ENCODE results near the gene LIPJ. TPM values are rescaled to one million over a fixed set of nuclear protein-coding genes. Genes with fewer than 3 reads are reported as not detected.

LIPJ gene
- not detected for polyA plus RNA-seq

GRCh38 chr10:88586462-88586861 is at the start of gene LIPJ:
TSS of gene LIPJ (plus strand) at chr10:88586762. CDS start at chr10:88590688, 3,926 bp downstream.
- H3K27me3 ChIP-seq (ENCODE audit: control insufficient read depth in 1 of 2, insufficient read depth in 2 of 2, low read length in 2 of 2), result no peaks in the 10 kb centered on the region
- peaks cover 0 to 3% of the 10 kb centered on the region in 2 donors for H3K4me1 ChIP-seq (ENCODE audit: control insufficient read depth in 2 of 2, insufficient read depth in 2 of 2, low read length in 1 of 2)
- no peaks in the 10 kb centered on the region for H3K9me3 ChIP-seq (ENCODE audit: control insufficient read depth in 2 of 2, insufficient read depth in 1 of 2, low read depth in 1 of 2, low read length in 1 of 2)
- H3K27ac ChIP-seq (ENCODE audit: low read depth in 2 of 2, low read length in 1 of 2), result no peak within 1 kb of the TSS
- no peaks in the 10 kb centered on the region for H3K36me3 ChIP-seq (ENCODE audit: control insufficient read depth in 2 of 2, insufficient read depth in 2 of 2, low read length in 1 of 2)
- 90 to 92% methylated on average over 2 of the region's 2 CpGs for WGBS, 2 donors
- H3K4me3 ChIP-seq (ENCODE audit: low read depth in 1 of 2, low read length in 2 of 2), result no peak within 1 kb of the TSS

DNA sequence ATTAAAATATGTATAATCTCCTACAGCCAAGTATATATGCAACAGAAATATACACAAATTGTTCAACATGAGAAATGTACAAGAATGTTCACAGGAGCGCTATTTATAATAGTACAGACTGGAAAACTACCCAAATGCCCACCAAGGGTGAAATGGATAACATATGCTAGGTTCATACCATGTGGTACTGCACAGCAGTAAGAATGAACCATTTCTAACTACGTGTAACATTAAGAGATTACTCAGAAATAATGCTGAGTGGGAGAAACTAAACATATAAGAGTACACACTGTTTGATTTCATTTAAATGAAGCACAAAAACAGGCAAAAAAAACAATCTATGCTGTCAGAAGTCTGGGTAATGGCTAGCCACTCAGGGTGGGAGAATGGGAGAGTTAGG is 49.2 kb upstream of the LIPJ start:
- 77 to 81% methylated on average over 2 of the region's 2 CpGs for WGBS, 2 donors

DNA sequence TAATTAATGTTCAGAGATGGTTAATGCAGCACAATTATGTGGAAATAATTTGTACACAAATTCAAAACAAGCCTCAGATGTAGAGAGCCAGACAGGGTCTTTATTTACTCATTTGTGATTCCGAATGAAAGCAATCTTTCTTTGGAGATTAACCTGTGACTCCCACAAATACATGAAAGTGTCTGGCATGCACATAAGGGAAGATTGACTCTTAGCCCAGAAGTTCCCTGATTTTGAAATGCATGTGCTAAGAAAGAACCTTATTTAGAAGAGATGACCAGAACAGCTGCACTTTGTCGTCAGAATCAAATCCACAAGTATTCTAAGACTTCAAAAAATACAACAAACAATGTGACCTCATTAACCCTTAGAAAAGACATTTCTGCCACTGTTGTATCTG is 48.5 kb upstream of the LIPJ start:
- peaks cover 0 to 3% of the 10 kb centered on the region in 2 donors for H3K4me1 ChIP-seq (ENCODE audit: control insufficient read depth in 2 of 2, insufficient read depth in 2 of 2, low read length in 1 of 2)
- H3K36me3 ChIP-seq (ENCODE audit: control insufficient read depth in 2 of 2, insufficient read depth in 2 of 2, low read length in 1 of 2), result no peaks in the 10 kb centered on the region
- H3K27me3 ChIP-seq (ENCODE audit: control insufficient read depth in 1 of 2, insufficient read depth in 2 of 2, low read length in 2 of 2), result no peaks in the 10 kb centered on the region
- H3K4me3 ChIP-seq (ENCODE audit: low read depth in 1 of 2, low read length in 2 of 2), result no peak overlapping the region
- H3K9me3 ChIP-seq (ENCODE audit: control insufficient read depth in 2 of 2, insufficient read depth in 1 of 2, low read depth in 1 of 2, low read length in 1 of 2), result no peaks in the 10 kb centered on the region
- no peak overlapping the region for H3K27ac ChIP-seq (ENCODE audit: low read depth in 2 of 2, low read length in 1 of 2)
- WGBS, 2 donors, result 10 to 33% methylated on average over 2 of the region's 2 CpGs

More for the DNA sequence above, 49.2 kb upstream of the LIPJ start:
- Histone ChIP-seq H3K4me1 (ENCODE audit: control insufficient read depth in 2 of 2, insufficient read depth in 2 of 2, low read length in 1 of 2) (peaks cover 0 to 3% of the 10 kb centered on the region in 2 donors), H3K27ac (ENCODE audit: low read depth in 2 of 2, low read length in 1 of 2) (no peak overlapping the region), H3K4me3 (ENCODE audit: low read depth in 1 of 2, low read length in 2 of 2) (no peak overlapping the region), H3K9me3 (ENCODE audit: control insufficient read depth in 2 of 2, insufficient read depth in 1 of 2, low read depth in 1 of 2, low read length in 1 of 2) (no peaks in the 10 kb centered on the region), H3K27me3 (ENCODE audit: control insufficient read depth in 1 of 2, insufficient read depth in 2 of 2, low read length in 2 of 2) (no peaks in the 10 kb centered on the region), H3K36me3 (ENCODE audit: control insufficient read depth in 2 of 2, insufficient read depth in 2 of 2, low read length in 1 of 2) (no peaks in the 10 kb centered on the region)

DNA sequence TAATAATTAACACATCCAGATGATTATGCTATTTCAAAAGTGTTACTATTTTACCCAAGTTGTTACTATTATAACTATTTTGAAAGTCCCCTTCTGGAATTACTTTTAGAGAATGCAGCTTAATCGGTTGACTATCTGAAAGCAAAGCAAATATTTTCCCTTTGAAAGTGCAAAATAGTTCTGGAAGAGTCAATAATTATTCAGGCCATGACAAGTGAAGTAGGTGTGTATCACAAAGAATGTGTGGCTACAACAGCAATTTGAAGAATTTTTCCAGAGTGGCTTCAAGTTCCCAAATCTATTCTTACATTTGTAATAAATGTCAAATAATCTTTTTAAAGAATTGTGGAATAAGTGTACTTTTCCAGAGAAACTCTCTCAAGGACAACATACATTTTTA is 46.2 kb upstream of the LIPJ start:
- no peaks in the 10 kb centered on the region for H3K36me3 ChIP-seq (ENCODE audit: control insufficient read depth in 2 of 2, insufficient read depth in 2 of 2, low read length in 1 of 2)
- peaks cover 0 to 3% of the 10 kb centered on the region in 2 donors for H3K4me1 ChIP-seq (ENCODE audit: control insufficient read depth in 2 of 2, insufficient read depth in 2 of 2, low read length in 1 of 2)
- WGBS, 2 donors, result 51 to 63% methylated on average over 1 of the region's 1 CpG
- no peaks in the 10 kb centered on the region for H3K27me3 ChIP-seq (ENCODE audit: control insufficient read depth in 1 of 2, insufficient read depth in 2 of 2, low read length in 2 of 2)
- H3K9me3 ChIP-seq (ENCODE audit: control insufficient read depth in 2 of 2, insufficient read depth in 1 of 2, low read depth in 1 of 2, low read length in 1 of 2), result no peaks in the 10 kb centered on the region
- no peak overlapping the region for H3K4me3 ChIP-seq (ENCODE audit: low read depth in 1 of 2, low read length in 2 of 2)
- H3K27ac ChIP-seq (ENCODE audit: low read depth in 2 of 2, low read length in 1 of 2), result no peak overlapping the region

GRCh38 chr10:88541116-88541626 is 45.4 kb upstream of the LIPJ start:
- WGBS, 2 donors, result 39 to 40% methylated on average over 5 of the region's 5 CpGs
- Histone ChIP-seq H3K9me3 (ENCODE audit: control insufficient read depth in 2 of 2, insufficient read depth in 1 of 2, low read depth in 1 of 2, low read length in 1 of 2) (no peaks in the 10 kb centered on the region), H3K36me3 (ENCODE audit: control insufficient read depth in 2 of 2, insufficient read depth in 2 of 2, low read length in 1 of 2) (no peaks in the 10 kb centered on the region), H3K27ac (ENCODE audit: low read depth in 2 of 2, low read length in 1 of 2) (no peak overlapping the region), H3K27me3 (ENCODE audit: control insufficient read depth in 1 of 2, insufficient read depth in 2 of 2, low read length in 2 of 2) (no peaks in the 10 kb centered on the region), H3K4me1 (ENCODE audit: control insufficient read depth in 2 of 2, insufficient read depth in 2 of 2, low read length in 1 of 2) (peaks cover 0 to 3% of the 10 kb centered on the region in 2 donors), H3K4me3 (ENCODE audit: low read depth in 1 of 2, low read length in 2 of 2) (no peak overlapping the region)

- Histone ChIP-seq H3K36me3 (ENCODE audit: control insufficient read depth in 2 of 2, insufficient read depth in 2 of 2, low read length in 1 of 2) (no peaks in the 10 kb centered on the region), H3K4me3 (ENCODE audit: low read depth in 1 of 2, low read length in 2 of 2) (no peak overlapping the region), H3K9me3 (ENCODE audit: control insufficient read depth in 2 of 2, insufficient read depth in 1 of 2, low read depth in 1 of 2, low read length in 1 of 2) (no peaks in the 10 kb centered on the region), H3K27ac (ENCODE audit: low read depth in 2 of 2, low read length in 1 of 2) (no peak overlapping the region), H3K27me3 (ENCODE audit: control insufficient read depth in 1 of 2, insufficient read depth in 2 of 2, low read length in 2 of 2) (no peaks in the 10 kb centered on the region), H3K4me1 (ENCODE audit: control insufficient read depth in 2 of 2, insufficient read depth in 2 of 2, low read length in 1 of 2) (peaks cover 0 to 3% of the 10 kb centered on the region in 2 donors)
- 75 to 88% methylated on average over 4 of the region's 4 CpGs for whole genome bisulfite sequencing, 2 donors
These were observed 44.0 kb upstream of the LIPJ start for GRCh38 chr10:88542522-88542921.

- WGBS, 2 donors, result 88 to 93% methylated on average over 2 of the region's 2 CpGs
- no peaks in the 10 kb centered on the region for H3K9me3 ChIP-seq (ENCODE audit: control insufficient read depth in 2 of 2, insufficient read depth in 1 of 2, low read depth in 1 of 2, low read length in 1 of 2)
- H3K4me3 ChIP-seq (ENCODE audit: low read depth in 1 of 2, low read length in 2 of 2), result no peak overlapping the region
- peaks cover 0 to 3% of the 10 kb centered on the region in 2 donors for H3K4me1 ChIP-seq (ENCODE audit: control insufficient read depth in 2 of 2, insufficient read depth in 2 of 2, low read length in 1 of 2)
- no peak overlapping the region for H3K27ac ChIP-seq (ENCODE audit: low read depth in 2 of 2, low read length in 1 of 2)
- H3K36me3 ChIP-seq (ENCODE audit: control insufficient read depth in 2 of 2, insufficient read depth in 2 of 2, low read length in 1 of 2), result no peaks in the 10 kb centered on the region
- no peaks in the 10 kb centered on the region for H3K27me3 ChIP-seq (ENCODE audit: control insufficient read depth in 1 of 2, insufficient read depth in 2 of 2, low read length in 2 of 2)
These were observed 42.3 kb upstream of the LIPJ start for GRCh38 chr10:88544140-88544870.

GRCh38 chr10:88545359-88545758 is 41.2 kb upstream of the LIPJ start:
- Histone ChIP-seq H3K4me1 (ENCODE audit: control insufficient read depth in 2 of 2, insufficient read depth in 2 of 2, low read length in 1 of 2) (peaks cover 0 to 3% of the 10 kb centered on the region in 2 donors), H3K9me3 (ENCODE audit: control insufficient read depth in 2 of 2, insufficient read depth in 1 of 2, low read depth in 1 of 2, low read length in 1 of 2) (no peaks in the 10 kb centered on the region)
- 55 to 67% methylated on average over 4 of the region's 4 CpGs for WGBS, 2 donors

DNA sequence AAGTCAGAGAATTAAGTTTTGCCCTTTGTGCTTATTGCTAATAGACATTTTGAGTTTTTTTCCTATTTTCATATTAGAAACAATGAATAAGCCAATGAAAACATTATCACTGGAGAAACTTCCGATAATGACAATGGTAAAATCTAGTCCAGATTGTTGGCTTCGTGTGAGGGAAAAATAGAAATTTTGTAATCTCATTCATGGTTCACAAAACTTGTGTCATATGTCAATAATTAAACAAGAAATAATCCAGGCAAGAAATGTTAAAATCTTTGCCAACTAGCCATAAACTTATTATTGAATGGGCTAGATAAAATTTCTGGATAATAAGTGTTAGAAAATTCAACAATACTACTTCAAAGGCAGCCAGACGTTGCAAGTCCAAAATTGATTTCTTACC is 40.1 kb upstream of the LIPJ start:
- H3K36me3 ChIP-seq (ENCODE audit: control insufficient read depth in 2 of 2, insufficient read depth in 2 of 2, low read length in 1 of 2), result no peaks in the 10 kb centered on the region
- peaks cover 0 to 3% of the 10 kb centered on the region in 2 donors for H3K4me1 ChIP-seq (ENCODE audit: control insufficient read depth in 2 of 2, insufficient read depth in 2 of 2, low read length in 1 of 2)
- 41 to 58% methylated on average over 3 of the region's 3 CpGs for WGBS, 2 donors
- H3K9me3 ChIP-seq (ENCODE audit: control insufficient read depth in 2 of 2, insufficient read depth in 1 of 2, low read depth in 1 of 2, low read length in 1 of 2), result no peaks in the 10 kb centered on the region
- no peak overlapping the region for H3K27ac ChIP-seq (ENCODE audit: low read depth in 2 of 2, low read length in 1 of 2)
- no peak overlapping the region for H3K4me3 ChIP-seq (ENCODE audit: low read depth in 1 of 2, low read length in 2 of 2)
- H3K27me3 ChIP-seq (ENCODE audit: control insufficient read depth in 1 of 2, insufficient read depth in 2 of 2, low read length in 2 of 2), result no peaks in the 10 kb centered on the region

More at GRCh38 chr10:88545359-88545758, 41.2 kb upstream of the LIPJ start:
- H3K27ac ChIP-seq (ENCODE audit: low read depth in 2 of 2, low read length in 1 of 2), result no peak overlapping the region
- H3K27me3 ChIP-seq (ENCODE audit: control insufficient read depth in 1 of 2, insufficient read depth in 2 of 2, low read length in 2 of 2), result no peaks in the 10 kb centered on the region
- H3K36me3 ChIP-seq (ENCODE audit: control insufficient read depth in 2 of 2, insufficient read depth in 2 of 2, low read length in 1 of 2), result no peaks in the 10 kb centered on the region
- H3K4me3 ChIP-seq (ENCODE audit: low read depth in 1 of 2, low read length in 2 of 2), result no peak overlapping the region

- no peak overlapping the region for H3K4me3 ChIP-seq (ENCODE audit: low read depth in 1 of 2, low read length in 2 of 2)
- no peaks in the 10 kb centered on the region for H3K36me3 ChIP-seq (ENCODE audit: control insufficient read depth in 2 of 2, insufficient read depth in 2 of 2, low read length in 1 of 2)
- no peak overlapping the region for H3K27ac ChIP-seq (ENCODE audit: low read depth in 2 of 2, low read length in 1 of 2)
- no peaks in the 10 kb centered on the region for H3K9me3 ChIP-seq (ENCODE audit: control insufficient read depth in 2 of 2, insufficient read depth in 1 of 2, low read depth in 1 of 2, low read length in 1 of 2)
- peaks cover 0 to 3% of the 10 kb centered on the region in 2 donors for H3K4me1 ChIP-seq (ENCODE audit: control insufficient read depth in 2 of 2, insufficient read depth in 2 of 2, low read length in 1 of 2)
- WGBS, 2 donors, result 90 to 92% methylated on average over 2 of the region's 2 CpGs
- H3K27me3 ChIP-seq (ENCODE audit: control insufficient read depth in 1 of 2, insufficient read depth in 2 of 2, low read length in 2 of 2), result no peaks in the 10 kb centered on the region
These were observed 35.3 kb upstream of the LIPJ start for GRCh38 chr10:88551246-88551645.

Data from esophagus (tissue), 2 donors.